K562 (cell line): Measurements from ENCODE around the gene AUNIP. TPM values are rescaled to one million over a fixed set of nuclear protein-coding genes. Genes with fewer than 3 reads are reported as not detected.

Experiments used
- BDP1 ChIP-seq: IDR thresholded peaks from 3 replicates; pipeline ENCODE4 v1.6.1; 2011; ENCODE audit not compliant: insufficient read length, insufficient read depth
- ESRRB ChIP-seq: fragments of 250-450 bp; sonication (Bioruptor Pico); IDR thresholded peaks from 2 replicates; pipeline ENCODE4 v1.5.0; 2020; ENCODE audit warnings: mild to moderate bottlenecking, moderate library complexity, borderline replicate concordance
- EZH2 ChIP-seq: IDR thresholded peaks from 2 replicates; pipeline ENCODE4 v1.6.1; 2012; ENCODE audit warnings: low read depth, mild to moderate bottlenecking, inconsistent platforms, low read length, borderline replicate concordance
- HOXB6 ChIP-seq: fragments of 250-450 bp; sonication (Bioruptor Pico); IDR thresholded peaks from 2 replicates; pipeline ENCODE4 v1.5.1; 2022; ENCODE audit warnings: mild to moderate bottlenecking, borderline replicate concordance
- MXI1 ChIP-seq: IDR thresholded peaks from 2 replicates; pipeline ENCODE4 v1.6.1; 2011; ENCODE audit warnings: low read depth, mild to moderate bottlenecking, improper control_type of control experiment, low read length
- NR4A1 ChIP-seq, 2 experiments: fragments of 250-450 bp in 1 of 2; fragments of 450-650 bp in 1 of 2; sonication (Bioruptor Pico) in 1 of 2; IDR thresholded peaks; 2 replicates each; pipeline versions ENCODE4 v1.4.0 to v1.6.1; 2016 to 2020; ENCODE audit warnings: mild to moderate bottlenecking in 2 of 2, missing compliant biosample characterization in 1 of 2, missing genetic modification characterization in 1 of 2, moderate library complexity in 1 of 2
- U2AF2 ChIP-seq: fragments of 200-400 bp; formaldehyde crosslinking; optimal IDR thresholded peaks from 2 replicates; pipeline ENCODE3; 2017; ENCODE audit warnings: low read depth, mild to moderate bottlenecking, low read length
- polyA plus RNA-seq, 8 experiments: library from polyadenylated mRNA; depleted of rRNA in 4 of 8; stranded (reverse) in 5 of 8; unstranded in 3 of 8; fragments of >200 nt; fragmentation: Nextera tagmentation in 2 of 8; fragmentation: Illumina TruSeq in 1 of 8; extraction: Ambion mirVana in 2 of 8; extraction: Trizol in 1 of 8; gene quantifications; 2 replicates each; pipeline versions ENCODE4 v1.2.1 to v1.2.3, GENCODE V29; 2011 to 2014; ENCODE audit warnings: inconsistent platforms in 1 of 8, missing spikeins in 1 of 8
- total RNA-seq, 7 experiments: library from RNA; depleted of rRNA in 6 of 7; stranded (reverse); fragments of >200 nt in 6 of 7; fragmentation: Illumina TruSeq in 2 of 7; extraction: Trizol in 2 of 7; gene quantifications; 2 replicates each; pipeline versions ENCODE4 v1.2.1 to v1.2.3, GENCODE V29; 2011 to 2021; ENCODE audit warnings: low replicate concordance in 1 of 7
- TF ChIP-seq, protein P1 (sequence below): sonication (generic); formaldehyde crosslinking; IDR thresholded peaks from 2 replicates; pipeline ENCODE4 v1.8.1; 2022; ENCODE audit warnings: missing genetic modification reagents
- TF ChIP-seq, protein P2 (sequence below): fragments of 450-650 bp; IDR thresholded peaks from 2 replicates; pipeline ENCODE4 v1.6.1; 2016; ENCODE audit warnings: mild to moderate bottlenecking, moderate library complexity
- TF ChIP-seq, protein P3 (sequence below): fragments of 450-650 bp; formaldehyde crosslinking; IDR thresholded peaks from 2 replicates; pipeline ENCODE4 v1.4.0; 2022; ENCODE audit warnings: mild to moderate bottlenecking, moderate library complexity

The AUNIP gene
- total and polyA plus RNA-seq, 9 of the 15 experiments (the other 6 are each of a cell fraction or from before 2014, with no cell fraction given), result 12.1 to 53.8 (median 47.1) TPM

DNA sequence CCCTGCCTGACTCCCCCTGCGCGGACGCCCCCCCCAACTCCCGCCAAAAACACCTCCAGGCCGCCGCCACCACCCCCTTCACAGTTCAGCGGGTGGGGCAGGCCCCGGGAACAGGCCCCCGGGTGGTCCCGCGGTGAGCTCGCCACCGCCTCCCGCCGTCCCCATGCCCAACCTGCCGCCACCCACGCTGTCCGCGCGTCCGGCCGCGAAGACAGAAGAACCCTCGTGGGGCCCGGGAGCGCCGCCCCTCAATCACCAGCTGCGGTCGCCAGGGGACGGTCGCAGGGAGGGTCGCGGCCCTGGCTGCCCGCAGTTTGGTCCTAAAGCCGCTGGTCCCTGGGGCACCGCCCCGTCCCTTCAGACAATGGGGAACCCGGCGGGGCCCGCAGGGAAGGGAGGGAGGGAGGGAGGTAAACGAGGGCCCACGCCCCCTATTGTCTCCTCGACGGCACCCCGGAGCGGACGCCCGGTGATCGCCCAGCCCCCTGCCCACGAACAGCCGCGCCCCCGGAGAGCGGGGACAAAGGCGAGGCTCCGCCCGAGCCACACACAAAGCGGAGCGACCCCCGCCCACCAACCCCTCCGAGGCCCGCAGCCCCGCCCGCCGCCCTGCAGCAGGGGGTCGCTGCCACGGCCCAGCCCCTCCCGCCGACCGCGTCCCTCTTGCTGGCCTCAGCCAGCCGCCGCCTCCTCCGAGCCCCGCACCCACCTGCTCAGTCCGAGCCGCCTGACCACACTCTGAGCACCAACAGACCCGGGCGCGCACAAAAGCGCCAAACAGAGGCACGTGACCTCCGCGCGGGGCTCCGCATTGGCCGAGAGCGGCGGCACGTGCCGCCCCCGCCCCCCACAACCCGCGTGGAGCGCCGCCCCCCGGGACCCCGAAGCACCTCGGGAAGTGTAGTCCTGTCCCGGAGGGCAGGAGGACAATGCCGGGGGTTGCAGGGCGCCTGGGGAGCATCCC lies 46.7 kb upstream of the AUNIP start, which contains the start of gene STMN1 (continued):
- TF ChIP-seq, protein P1, sequence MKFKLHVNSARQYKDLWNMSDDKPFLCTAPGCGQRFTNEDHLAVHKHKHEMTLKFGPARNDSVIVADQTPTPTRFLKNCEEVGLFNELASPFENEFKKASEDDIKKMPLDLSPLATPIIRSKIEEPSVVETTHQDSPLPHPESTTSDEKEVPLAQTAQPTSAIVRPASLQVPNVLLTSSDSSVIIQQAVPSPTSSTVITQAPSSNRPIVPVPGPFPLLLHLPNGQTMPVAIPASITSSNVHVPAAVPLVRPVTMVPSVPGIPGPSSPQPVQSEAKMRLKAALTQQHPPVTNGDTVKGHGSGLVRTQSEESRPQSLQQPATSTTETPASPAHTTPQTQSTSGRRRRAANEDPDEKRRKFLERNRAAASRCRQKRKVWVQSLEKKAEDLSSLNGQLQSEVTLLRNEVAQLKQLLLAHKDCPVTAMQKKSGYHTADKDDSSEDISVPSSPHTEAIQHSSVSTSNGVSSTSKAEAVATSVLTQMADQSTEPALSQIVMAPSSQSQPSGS, result 0 out of 2 replicates have a peak, but pooled peaks have one; percentile 19
- TF ChIP-seq U2AF2 (no peak), HOXB6 (CRISPR knock-in tag) (no peak), BDP1 (no peak), EZH2 (no peak), MXI1 (peak; percentile 48), NR4A1 (CRISPR knock-in tag; IDR thresholded peaks at IDR 0.05) (no peak), NR4A1 (tag; IDR thresholded peaks at IDR 0.05) (no peak), ESRRB (no peak)
- TF ChIP-seq, protein P2, sequence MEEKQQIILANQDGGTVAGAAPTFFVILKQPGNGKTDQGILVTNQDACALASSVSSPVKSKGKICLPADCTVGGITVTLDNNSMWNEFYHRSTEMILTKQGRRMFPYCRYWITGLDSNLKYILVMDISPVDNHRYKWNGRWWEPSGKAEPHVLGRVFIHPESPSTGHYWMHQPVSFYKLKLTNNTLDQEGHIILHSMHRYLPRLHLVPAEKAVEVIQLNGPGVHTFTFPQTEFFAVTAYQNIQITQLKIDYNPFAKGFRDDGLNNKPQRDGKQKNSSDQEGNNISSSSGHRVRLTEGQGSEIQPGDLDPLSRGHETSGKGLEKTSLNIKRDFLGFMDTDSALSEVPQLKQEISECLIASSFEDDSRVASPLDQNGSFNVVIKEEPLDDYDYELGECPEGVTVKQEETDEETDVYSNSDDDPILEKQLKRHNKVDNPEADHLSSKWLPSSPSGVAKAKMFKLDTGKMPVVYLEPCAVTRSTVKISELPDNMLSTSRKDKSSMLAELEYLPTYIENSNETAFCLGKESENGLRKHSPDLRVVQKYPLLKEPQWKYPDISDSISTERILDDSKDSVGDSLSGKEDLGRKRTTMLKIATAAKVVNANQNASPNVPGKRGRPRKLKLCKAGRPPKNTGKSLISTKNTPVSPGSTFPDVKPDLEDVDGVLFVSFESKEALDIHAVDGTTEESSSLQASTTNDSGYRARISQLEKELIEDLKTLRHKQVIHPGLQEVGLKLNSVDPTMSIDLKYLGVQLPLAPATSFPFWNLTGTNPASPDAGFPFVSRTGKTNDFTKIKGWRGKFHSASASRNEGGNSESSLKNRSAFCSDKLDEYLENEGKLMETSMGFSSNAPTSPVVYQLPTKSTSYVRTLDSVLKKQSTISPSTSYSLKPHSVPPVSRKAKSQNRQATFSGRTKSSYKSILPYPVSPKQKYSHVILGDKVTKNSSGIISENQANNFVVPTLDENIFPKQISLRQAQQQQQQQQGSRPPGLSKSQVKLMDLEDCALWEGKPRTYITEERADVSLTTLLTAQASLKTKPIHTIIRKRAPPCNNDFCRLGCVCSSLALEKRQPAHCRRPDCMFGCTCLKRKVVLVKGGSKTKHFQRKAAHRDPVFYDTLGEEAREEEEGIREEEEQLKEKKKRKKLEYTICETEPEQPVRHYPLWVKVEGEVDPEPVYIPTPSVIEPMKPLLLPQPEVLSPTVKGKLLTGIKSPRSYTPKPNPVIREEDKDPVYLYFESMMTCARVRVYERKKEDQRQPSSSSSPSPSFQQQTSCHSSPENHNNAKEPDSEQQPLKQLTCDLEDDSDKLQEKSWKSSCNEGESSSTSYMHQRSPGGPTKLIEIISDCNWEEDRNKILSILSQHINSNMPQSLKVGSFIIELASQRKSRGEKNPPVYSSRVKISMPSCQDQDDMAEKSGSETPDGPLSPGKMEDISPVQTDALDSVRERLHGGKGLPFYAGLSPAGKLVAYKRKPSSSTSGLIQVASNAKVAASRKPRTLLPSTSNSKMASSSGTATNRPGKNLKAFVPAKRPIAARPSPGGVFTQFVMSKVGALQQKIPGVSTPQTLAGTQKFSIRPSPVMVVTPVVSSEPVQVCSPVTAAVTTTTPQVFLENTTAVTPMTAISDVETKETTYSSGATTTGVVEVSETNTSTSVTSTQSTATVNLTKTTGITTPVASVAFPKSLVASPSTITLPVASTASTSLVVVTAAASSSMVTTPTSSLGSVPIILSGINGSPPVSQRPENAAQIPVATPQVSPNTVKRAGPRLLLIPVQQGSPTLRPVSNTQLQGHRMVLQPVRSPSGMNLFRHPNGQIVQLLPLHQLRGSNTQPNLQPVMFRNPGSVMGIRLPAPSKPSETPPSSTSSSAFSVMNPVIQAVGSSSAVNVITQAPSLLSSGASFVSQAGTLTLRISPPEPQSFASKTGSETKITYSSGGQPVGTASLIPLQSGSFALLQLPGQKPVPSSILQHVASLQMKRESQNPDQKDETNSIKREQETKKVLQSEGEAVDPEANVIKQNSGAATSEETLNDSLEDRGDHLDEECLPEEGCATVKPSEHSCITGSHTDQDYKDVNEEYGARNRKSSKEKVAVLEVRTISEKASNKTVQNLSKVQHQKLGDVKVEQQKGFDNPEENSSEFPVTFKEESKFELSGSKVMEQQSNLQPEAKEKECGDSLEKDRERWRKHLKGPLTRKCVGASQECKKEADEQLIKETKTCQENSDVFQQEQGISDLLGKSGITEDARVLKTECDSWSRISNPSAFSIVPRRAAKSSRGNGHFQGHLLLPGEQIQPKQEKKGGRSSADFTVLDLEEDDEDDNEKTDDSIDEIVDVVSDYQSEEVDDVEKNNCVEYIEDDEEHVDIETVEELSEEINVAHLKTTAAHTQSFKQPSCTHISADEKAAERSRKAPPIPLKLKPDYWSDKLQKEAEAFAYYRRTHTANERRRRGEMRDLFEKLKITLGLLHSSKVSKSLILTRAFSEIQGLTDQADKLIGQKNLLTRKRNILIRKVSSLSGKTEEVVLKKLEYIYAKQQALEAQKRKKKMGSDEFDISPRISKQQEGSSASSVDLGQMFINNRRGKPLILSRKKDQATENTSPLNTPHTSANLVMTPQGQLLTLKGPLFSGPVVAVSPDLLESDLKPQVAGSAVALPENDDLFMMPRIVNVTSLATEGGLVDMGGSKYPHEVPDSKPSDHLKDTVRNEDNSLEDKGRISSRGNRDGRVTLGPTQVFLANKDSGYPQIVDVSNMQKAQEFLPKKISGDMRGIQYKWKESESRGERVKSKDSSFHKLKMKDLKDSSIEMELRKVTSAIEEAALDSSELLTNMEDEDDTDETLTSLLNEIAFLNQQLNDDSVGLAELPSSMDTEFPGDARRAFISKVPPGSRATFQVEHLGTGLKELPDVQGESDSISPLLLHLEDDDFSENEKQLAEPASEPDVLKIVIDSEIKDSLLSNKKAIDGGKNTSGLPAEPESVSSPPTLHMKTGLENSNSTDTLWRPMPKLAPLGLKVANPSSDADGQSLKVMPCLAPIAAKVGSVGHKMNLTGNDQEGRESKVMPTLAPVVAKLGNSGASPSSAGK, result peak; percentile 81
- TF ChIP-seq, protein P3, sequence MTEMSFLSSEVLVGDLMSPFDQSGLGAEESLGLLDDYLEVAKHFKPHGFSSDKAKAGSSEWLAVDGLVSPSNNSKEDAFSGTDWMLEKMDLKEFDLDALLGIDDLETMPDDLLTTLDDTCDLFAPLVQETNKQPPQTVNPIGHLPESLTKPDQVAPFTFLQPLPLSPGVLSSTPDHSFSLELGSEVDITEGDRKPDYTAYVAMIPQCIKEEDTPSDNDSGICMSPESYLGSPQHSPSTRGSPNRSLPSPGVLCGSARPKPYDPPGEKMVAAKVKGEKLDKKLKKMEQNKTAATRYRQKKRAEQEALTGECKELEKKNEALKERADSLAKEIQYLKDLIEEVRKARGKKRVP, result no peak; the same call in 1 of the 2 replicates
